HG03139 (cell line): ENCODE results near the gene SLC7A8.
"Not testable (repeated sequence)": the region's sequence is repeated elsewhere in the genome, so short reads cannot be mapped to it uniquely, and the experiment has no call there.

Experiments used
- ATAC-seq: cut with Tn5 transposase; IDR thresholded peaks from one replicate; pipeline ENCODE4 v1.9.1; 2021; ENCODE audit not compliant: unreplicated experiment

The SLC7A8 gene

GRCh38 chr14:23183479-23183878, at the start of gene SLC7A8:
TSS of gene SLC7A8 (minus strand) at chr14:23183660. CDS start at chr14:23182914, 746 bp downstream.
- no peak for ATAC-seq

DNA sequence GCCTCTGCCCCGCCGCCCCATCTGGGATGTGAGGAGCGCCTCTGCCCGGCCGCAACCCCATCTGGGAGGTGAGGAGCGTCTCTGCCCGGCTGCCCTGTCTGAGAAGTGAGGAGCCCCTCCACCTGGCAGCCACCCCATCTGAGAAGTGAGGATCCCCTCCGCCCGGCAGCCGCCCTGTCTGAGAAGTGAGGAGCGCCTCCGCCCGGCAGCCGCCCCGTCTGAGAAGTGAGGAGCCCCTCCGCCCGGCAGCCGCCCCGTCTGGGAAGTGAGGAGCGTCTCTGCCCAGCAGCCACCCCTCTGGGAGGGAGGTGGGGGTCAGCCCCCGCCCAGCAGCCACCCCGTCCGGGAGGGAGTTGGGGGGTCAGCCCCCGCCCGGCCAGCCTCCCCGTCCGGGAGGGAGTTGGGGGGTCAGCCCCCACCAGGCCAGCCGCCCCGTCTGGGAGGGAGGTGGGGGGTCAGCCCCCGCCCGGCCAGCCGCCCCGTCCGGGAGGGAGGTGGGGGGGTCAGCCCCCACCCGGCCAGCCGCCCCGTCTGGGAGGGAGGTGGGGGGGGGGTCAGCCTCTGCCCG, 48.9 kb upstream of the SLC7A8 start:
- ATAC-seq, result not testable (repeated sequence)

DNA sequence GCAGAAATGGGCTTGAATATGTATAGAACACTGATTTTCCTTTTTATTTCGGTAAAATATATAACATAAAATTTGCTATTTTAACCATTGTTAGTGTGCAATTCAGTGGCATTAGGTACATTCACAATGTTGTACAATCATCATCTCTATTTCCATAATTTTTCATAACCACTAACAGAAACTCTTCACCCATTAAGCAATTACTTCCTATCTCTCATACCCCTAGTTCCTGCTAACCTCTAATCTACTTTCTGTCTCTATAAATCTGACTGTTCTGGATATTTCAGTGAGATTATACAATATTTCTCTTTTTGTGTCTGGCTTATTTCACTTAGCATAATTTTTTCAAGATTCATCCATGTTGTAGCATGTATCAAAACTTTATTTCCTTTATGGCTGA, 45.4 kb upstream of the SLC7A8 start:
- no peak for ATAC-seq

DNA sequence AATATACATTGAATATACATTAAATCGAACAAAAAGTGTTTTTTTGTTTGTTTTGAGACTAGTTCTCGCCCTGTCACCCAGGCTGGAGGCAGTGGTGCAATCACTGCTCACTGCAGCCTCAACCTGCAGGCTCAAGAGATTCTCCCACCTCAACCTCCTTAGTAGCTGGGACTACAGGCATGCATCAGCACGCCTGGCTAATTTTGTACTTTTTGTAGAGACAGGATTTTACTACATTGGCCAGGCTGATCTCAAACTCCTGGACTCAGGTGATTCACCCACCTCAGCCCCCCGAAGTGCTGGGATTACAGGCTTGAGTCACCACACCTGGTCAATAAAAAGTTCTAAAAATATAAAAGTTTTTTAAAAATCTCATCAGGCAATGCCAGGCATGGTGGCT, 44.1 kb upstream of the SLC7A8 start:
- no peak for ATAC-seq

DNA sequence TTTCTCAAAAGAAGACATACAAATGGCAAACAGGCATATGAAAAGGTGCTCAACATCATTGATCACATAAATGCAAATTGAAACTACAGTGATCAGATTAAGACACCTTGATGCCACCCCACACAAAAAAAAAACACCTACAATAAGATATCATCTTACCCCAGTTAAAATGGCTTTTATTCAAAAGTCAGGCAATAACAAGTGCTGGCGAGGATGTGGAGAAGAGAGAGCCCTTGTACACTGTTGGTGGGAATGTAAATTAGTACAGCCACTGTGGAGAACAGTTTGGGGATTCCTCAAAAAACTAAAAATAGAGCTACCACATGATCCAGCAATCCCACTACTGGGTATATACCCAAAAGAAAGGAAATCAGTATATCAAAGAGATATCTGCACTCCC, 41.5 kb upstream of the SLC7A8 start:
- not testable (repeated sequence) for ATAC-seq

GRCh38 chr14:23219075-23219474, 35.6 kb upstream of the SLC7A8 start:
- ATAC-seq, result no peak

GRCh38 chr14:23217032-23218020, 33.9 kb upstream of the SLC7A8 start:
- ATAC-seq, result no peak

DNA sequence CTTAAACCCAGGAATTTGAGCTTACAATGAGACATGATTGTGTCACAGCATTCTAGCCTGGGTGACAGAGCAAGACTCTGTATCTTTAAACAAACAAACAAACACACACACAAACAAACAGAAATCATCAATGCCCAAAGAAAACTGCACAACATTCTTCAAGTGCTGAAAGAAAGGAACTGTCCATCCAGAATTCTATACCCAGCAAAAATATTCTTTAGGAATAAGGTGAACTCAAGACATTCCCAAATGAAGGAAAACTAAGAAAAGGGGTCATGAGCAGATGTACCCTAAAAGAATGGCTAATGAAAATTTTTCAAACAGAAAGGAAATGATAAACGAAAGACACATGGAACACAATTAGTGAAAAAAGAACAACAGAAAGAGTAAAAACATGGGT, 32.0 kb upstream of the SLC7A8 start:
- no peak for ATAC-seq

- ATAC-seq, result no peak
Measured at GRCh38 chr14:23209651-23210423, 26.4 kb upstream of the SLC7A8 start.

DNA sequence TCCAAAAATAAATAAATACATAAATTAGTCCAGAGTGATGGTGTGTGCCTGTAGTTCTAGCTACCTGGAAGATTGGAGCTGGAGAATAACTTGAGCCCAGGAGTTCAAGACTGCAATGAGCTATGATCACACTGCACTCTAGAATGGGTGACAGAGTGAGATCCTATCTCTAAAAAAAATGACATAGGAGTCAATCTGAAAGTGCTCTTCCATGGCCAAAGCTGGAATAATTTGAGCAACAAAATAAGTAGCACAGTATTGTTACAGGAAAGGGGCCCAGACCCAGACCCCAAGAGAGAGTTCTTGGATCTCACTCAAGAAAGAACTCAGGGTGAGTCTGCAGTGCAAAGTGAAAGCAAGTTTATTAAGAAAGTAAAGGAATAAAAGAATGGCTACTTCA, 24.9 kb upstream of the SLC7A8 start:
- no peak for ATAC-seq

GRCh38 chr14:23207146-23207540, 23.7 kb upstream of the SLC7A8 start:
- no peak for ATAC-seq

GRCh38 chr14:23206422-23207145, 23.1 kb upstream of the SLC7A8 start:
- no peak for ATAC-seq

DNA sequence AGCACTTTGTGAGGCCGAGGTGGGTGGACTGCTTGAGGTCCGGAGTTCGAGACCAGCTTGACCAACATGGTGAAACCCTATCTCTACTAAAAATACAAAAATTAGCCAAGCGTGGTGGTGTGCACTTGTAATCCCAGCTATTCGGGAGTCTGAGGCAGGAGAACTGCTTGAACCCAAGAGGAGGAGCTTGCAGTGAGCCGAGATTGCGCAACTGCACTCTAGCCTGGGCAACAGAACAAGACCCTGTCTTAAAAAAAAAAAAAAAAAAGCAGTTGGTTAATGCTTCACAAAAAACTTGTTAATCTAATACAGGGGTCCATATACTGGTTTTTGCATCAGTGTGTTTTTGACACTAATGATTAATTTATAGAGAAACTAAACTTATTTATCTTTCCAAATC, 18.5 kb upstream of the SLC7A8 start:
- no peak for ATAC-seq

DNA sequence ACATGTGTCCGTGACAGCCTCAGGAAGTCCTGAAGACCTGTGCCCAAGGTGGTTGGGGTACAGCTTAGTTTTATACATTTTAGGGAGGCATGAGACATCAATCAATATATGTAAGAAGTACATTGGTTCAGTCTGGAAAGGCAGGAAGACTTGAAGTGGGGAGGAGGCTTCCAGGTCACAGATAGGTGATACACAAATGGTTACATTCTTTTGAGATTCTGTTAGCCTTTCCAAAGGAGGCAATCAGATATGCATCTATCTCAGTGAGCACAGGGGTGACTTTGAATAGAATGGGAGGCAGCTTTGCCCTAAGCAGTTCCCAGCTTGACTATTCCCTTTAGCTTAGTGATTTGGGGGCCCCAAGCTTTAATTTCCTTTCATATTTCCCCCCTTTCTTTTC, 15.7 kb upstream of the SLC7A8 start:
- ATAC-seq, result not testable (repeated sequence)

- not testable (repeated sequence) for ATAC-seq
Measured at GRCh38 chr14:23196487-23196886, 13.0 kb upstream of the SLC7A8 start.

GRCh38 chr14:23195552-23196101, 12.2 kb upstream of the SLC7A8 start:
- no peak for ATAC-seq

DNA sequence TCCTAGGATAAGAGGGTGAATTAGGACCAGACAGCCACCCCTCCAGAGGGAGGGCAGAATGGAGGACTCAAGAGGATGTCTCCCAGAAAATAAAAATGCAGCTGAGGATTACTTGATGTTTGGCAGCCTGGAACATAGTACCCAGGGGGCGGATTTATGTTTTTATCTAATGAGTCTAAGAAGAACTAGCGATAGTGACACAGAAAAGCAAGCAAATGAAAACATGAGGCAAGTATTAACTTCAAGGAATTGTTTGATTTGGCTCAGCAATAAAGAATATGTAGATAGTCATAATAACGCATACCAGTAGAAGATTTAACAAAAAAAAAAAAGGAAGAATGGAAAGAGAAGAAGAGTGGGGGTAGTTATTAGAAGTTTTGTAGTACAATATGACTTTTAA, 10.0 kb upstream of the SLC7A8 start:
- ATAC-seq, result no peak

DNA sequence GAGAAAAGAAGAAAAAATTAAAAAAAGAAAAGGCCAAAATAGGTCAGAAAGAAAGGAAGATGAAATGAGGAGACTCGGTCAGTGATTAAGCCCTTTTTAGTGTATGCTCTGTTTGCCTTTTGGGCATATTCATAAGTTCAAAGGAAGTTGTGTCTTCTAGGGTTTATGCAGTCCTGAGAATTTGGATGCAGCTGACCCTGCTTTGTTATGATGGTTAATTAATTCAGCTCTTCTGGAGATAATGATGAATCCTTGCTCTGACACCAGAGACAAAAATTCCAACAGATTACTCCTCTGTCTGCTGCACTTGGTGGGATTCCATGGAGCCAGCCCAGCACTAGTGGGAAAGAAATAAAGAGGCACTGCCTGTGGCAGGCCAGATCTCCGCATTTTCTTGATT, 4.5 kb upstream of the SLC7A8 start:
- no peak for ATAC-seq

DNA sequence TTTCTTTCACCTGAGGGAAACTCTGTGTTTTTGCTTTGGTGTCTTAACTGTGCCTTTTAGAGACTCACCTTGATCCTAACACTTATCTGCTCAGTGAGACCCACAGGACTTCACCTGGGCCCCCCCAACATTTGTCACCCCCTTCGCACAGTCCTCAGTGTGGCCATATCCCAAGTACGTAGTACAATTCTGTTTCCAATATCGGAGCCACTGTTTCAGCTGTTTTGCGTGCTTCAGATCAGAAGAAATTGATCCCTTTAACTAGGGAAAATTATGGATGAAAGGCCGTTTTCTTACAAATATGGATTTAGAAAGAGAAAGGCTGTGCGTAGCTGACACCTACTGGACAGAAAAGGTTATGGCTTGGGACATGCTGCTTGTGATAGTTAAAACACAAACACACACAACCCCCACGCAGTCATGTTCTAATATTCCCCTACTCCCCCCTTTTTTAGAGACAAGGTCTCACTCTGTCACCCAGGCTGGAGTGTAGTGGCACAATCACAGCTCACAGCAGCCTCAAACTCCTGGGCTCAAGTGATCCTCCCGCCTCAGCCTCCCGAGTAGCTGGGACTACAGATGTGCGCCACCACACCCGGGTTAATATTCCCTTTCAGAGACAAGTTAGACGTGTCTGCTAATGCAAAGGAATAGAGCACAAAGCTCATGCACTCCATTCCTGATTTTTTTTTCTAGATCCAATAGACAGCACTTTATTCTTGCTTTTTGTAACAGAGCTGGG, 3.6 kb upstream of the SLC7A8 start:
- ATAC-seq, result no peak

GRCh38 chr14:23185063-23185462, 1.6 kb upstream of the SLC7A8 start:
- no peak for ATAC-seq
